CD4-positive, alpha-beta T cell treated with Interferon alpha-2 for 1 hour (primary cell): ENCODE data around the gene AIRE.

Experiments used
- DNase-seq, 2 donors: peaks; one replicate each; pipeline ENCODE4 v3.0.0-alpha.2; 2020 to 2022

AIRE gene

GRCh38 chr21:44305691-44306090 is 20.0 kb downstream of the AIRE start:
- no peak for DNase-seq

- no peak for DNase-seq
Measured at GRCh38 chr21:44306936-44307704, 21.4 kb downstream of the AIRE start.

- DNase-seq, result no peak
Measured at GRCh38 chr21:44310628-44311507, 25.2 kb downstream of the AIRE start.

- no peak for DNase-seq
Measured at GRCh38 chr21:44312089-44312488, 26.4 kb downstream of the AIRE start.

DNA sequence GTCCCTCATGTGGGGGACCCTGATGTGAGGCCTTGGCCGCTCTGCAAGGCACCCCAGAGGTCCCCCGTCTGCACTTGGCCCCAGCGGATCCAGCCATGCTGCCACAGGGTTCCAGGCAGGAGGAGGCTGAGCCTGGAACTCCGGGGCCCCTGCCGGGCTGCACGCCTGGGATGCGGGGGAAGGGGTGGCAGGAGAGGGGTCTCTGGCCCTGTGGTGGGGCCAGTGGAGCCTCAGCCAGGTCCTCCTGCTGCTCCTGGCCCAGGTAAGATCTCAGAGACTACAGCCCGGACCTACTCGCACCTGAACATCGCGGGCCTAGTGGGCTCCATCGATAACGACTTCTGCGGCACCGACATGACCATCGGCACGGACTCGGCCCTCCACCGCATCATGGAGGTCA is 27.0 kb downstream of the AIRE start:
- DNase-seq, result no peak

GRCh38 chr21:44313451-44313850 is 27.8 kb downstream of the AIRE start:
- DNase-seq, result no peak

GRCh38 chr21:44314128-44314527 is 28.5 kb downstream of the AIRE start:
- no peak for DNase-seq

DNA sequence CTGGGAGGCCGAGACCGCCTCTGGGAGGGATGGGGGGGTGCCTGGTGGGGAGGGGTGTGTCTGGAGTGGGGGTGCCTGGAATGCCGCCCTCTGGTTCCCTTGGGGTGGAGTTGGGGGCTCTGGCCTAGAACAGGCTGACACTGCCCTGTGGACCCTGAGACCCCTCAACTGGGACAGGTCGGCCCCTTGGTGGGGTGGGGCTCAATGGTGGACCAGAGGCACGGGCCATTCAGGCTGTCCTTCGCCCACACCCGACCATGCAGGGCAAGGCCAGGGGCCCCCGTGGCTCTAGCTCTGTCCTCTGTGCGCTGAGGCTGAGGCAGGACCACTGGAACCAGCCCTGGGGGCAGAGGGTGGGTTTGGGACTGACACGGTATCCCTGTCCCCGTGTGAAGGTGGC is 28.9 kb downstream of the AIRE start:
- DNase-seq, result no peak

GRCh38 chr21:44315691-44316203 is 30.1 kb downstream of the AIRE start:
- no peak for DNase-seq

- no peak for DNase-seq
Measured at GRCh38 chr21:44316277-44316900, 30.7 kb downstream of the AIRE start.

DNA sequence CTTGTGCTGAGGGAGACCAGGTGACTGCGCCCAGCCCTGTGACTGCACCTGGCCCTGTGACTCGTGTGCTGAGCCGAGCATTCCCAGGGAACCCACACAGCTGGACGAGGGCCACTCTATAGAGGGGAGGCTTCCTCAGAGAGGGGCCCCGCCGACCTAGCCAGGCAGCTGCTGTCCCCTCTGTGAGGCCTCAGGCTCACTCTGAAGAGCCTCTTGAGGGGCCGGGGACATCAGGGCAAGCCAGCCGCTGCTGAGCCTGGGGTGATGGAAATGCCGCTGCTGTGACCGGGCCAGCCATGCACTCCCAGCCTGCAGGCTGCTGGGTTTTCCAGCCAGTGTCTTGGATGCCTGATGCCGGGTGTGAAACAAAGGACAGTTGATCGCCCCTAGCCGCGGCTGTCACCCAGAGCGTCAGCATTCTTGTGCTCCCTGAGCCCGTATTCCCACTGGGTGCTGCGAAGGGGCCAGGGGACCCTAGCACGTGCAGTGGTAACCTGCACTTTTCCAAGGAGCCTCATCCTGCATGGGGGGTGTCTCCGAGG is 31.6 kb downstream of the AIRE start:
- no peak for DNase-seq

DNA sequence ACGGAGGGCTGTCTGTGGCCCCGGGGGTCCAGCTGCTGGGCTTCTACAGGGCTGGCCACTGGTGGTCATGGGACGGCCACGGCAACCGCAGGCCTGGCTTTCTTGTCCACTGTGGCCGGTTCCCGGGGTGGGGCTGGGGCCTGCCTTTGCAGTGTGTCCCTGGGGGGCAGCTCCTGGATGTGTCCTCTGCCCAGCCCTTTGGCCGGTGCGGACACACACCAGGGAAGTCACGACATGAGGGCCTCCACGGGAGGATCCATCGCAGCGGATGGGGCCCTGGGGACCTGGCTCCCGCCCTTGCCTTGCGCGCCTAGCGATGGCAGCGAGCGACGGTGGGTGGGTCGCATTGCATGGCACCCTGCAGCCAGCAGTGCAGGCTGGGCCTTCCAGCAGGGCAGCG is 32.2 kb downstream of the AIRE start:
- DNase-seq, result no peak

DNA sequence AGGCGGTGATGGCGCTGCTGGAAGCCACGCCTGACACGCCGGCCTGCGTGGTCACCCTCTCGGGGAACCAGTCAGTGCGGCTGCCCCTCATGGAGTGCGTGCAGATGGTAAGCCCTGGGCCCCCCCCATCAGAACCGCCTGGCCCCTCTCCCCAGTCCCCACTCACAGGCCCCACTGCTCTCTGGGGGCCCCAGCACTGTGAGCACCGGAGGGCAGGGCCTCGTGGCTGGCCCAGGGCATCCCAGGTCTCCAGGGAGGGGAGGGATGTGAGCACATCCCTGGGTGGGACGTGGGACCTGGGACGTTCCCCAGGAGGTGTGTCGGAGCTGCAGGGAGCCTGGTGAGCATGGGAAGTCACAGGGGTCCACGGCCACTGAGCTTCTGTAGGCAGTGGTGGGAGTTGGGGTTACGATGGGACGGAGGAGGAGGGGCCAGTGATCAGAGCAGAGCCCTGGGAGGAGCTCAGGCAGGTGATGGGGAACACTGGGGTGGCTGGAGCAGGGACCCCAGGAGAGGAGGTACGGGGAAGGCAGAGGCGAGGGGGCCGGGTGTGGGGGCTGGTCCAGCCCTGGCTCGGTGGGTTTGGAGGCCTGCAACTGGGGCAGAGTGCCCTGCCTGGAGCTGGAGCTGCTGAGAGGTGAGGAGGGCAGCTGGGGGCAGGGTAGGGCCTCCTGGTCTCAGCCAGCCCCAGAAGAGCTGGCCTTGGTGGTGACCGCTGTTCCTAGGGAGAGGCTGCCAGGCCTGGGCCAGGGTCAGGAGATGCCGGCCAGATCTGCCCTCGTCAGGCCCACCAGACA is 33.0 kb downstream of the AIRE start:
- DNase-seq, result no peak

GRCh38 chr21:44319407-44320065 is 33.9 kb downstream of the AIRE start:
- no peak for DNase-seq

DNA sequence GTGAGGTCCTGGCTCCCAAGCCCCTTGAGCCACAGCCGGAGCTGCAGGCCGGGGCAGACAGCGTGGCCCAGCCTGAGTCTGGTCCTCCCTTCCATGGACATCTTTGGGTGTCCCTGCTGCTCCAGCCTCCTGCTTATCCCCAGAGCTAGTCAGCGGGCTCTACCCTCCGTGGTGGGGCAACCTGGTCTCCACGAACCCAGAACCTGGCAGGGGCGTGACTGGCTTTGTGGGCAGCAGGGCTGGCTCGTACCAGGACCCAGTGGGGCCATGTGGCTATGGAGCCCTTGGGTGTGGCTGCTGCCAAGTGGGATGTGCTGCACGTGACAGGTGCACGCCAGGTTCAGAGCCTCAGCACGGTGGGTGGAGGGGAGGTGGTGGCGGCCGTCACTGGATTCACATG is 35.2 kb downstream of the AIRE start:
- DNase-seq, result no peak

DNA sequence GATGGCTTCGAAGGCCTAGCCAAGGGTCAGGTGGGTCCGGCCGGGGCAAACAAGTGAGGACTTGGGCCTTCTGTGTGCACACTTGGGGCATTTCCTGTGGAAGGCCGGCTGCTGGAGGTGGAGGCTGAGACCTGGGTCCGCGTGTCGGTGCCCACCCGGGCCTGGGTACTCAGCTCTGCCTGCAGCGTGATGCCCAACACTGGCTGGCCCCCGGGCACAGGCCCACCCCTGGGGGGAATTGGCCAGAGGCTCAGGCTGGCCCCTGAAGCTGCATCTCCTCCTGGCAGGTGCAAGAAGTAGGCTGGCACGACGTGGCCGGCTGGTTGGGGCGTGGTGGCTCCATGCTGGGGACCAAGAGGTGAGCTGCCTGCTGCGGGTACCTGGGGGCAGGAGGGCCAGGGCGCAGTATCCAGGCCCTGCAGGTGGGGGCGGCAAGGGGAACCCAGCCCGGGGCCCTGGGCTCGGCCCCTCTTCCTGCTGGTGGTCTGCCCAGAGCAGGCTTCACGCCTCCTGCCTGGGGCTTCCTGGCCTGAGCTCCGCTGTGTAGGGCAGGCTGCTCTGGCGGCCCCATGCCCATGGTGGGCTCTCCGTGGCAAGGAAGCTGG is 36.3 kb downstream of the AIRE start:
- DNase-seq, result no peak

GRCh38 chr21:44322621-44323325 is 37.1 kb downstream of the AIRE start:
- DNase-seq, result no peak

DNA sequence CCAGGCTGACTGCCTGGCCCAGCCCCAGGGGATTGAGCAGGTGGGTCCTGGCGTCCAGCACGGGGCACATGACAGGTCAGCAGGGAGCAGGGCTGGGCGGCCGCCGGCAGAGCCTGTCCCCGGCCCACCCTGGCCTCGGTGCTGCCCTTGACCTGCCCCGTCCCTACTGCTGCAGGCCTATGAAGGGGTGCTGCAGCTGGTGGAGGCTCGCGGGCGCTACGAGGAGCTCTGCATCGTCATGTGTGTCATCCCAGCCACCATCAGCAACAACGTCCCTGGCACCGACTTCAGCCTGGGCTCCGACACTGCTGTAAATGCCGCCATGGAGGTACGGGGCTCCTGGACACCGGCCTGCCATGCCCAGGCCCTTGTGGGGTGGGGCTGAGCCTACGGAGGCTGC is 37.9 kb downstream of the AIRE start:
- DNase-seq, result no peak

GRCh38 chr21:44324106-44324853 is 38.6 kb downstream of the AIRE start:
- DNase-seq, result no peak

DNA sequence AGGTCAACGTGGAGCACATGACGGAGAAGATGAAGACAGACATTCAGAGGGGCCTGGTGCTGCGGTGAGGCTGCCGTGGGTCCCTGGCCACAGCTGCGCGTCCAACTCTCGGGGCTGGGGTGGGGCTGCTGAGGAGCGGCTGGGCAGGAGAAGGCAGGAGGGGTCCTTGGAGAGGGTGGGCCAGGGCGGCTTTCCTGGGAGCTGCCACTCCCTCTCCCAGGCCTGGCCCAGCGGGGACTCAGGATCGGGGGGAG is 39.1 kb downstream of the AIRE start:
- no peak for DNase-seq
